DMS 273 (cell line): ENCODE measurements around the gene PODXL.
A peak's percentile ranks its signal among the peaks of the same experiment; 100 is the strongest.

Experiments used
- DNase-seq: peaks from one replicate; lab custom pipeline; 2025; ENCODE audit not compliant: unreplicated experiment; lab: John Stamatoyannopoulos, UW

Gene PODXL

GRCh38 chr7:131556053-131556908, at the start of gene PODXL:
Gene PODXL (minus strand): TSS chr7:131556628. CDS start chr7:131556359, 269 bp downstream.
- DNase-seq: peak; percentile 91

- no peak for DNase-seq
Observed at GRCh38 chr7:131605280-131605878, 49.0 kb upstream of the PODXL start.

GRCh38 chr7:131604841-131605279, 48.4 kb upstream of the PODXL start:
- no peak for DNase-seq

- DNase-seq: no peak
Observed at GRCh38 chr7:131603932-131604331, 47.5 kb upstream of the PODXL start.

GRCh38 chr7:131602994-131603372, 46.6 kb upstream of the PODXL start:
- no peak for DNase-seq

- DNase-seq: peak; percentile 29
Observed at GRCh38 chr7:131602304-131602993, 46.0 kb upstream of the PODXL start.

GRCh38 chr7:131600085-131600881, 43.9 kb upstream of the PODXL start:
- no peak for DNase-seq

- DNase-seq: no peak
Observed at GRCh38 chr7:131596785-131597184, 40.4 kb upstream of the PODXL start.

GRCh38 chr7:131595699-131596098, 39.3 kb upstream of the PODXL start:
- DNase-seq: no peak

GRCh38 chr7:131591687-131592319, 35.4 kb upstream of the PODXL start:
- DNase-seq: no peak

GRCh38 chr7:131587315-131587923, 31.0 kb upstream of the PODXL start:
- DNase-seq: no peak

- DNase-seq: no peak
Observed at GRCh38 chr7:131586759-131587158, 30.3 kb upstream of the PODXL start.

- no peak for DNase-seq
Observed at GRCh38 chr7:131586259-131586658, 29.8 kb upstream of the PODXL start.

GRCh38 chr7:131583430-131583829, 27.0 kb upstream of the PODXL start:
- DNase-seq: no peak

- DNase-seq: peak; percentile 52
Observed at GRCh38 chr7:131581241-131582051, 25.0 kb upstream of the PODXL start.

- DNase-seq: no peak
Observed at GRCh38 chr7:131578602-131579001, 22.2 kb upstream of the PODXL start.

- no peak for DNase-seq
Observed at GRCh38 chr7:131574741-131575140, 18.3 kb upstream of the PODXL start.

- no peak for DNase-seq
Observed at GRCh38 chr7:131570401-131570800, 14.0 kb upstream of the PODXL start.

- DNase-seq: no peak
Observed at GRCh38 chr7:131568970-131569369, 12.5 kb upstream of the PODXL start.
